Activated naive CD4-positive, alpha-beta T cell treated with anti-CD3 and anti-CD28 coated beads, Interleukin-2, amount 50 U/mL, for 16 hours (primary cell): ENCODE data around the gene LRP6.
A peak's percentile ranks its signal among the peaks of the same experiment; 100 is the strongest.

Experiments
- DNase-seq: peaks from one replicate; pipeline ENCODE4 v3.0.0-alpha.2; 2020

LRP6 gene

GRCh38 chr12:12108441-12109058 is 158.3 kb downstream of the LRP6 start:
- no peak for DNase-seq

- DNase-seq: no peak
These were observed 159.2 kb downstream of the LRP6 start for GRCh38 chr12:12107678-12108077.

- DNase-seq: no peak
These were observed 167.7 kb downstream of the LRP6 start for GRCh38 chr12:12099102-12099501.

GRCh38 chr12:12098691-12099015 is 168.2 kb downstream of the LRP6 start:
- no peak for DNase-seq

- DNase-seq: no peak
These were observed 168.8 kb downstream of the LRP6 start for GRCh38 chr12:12097891-12098690.

GRCh38 chr12:12095021-12095420 is 171.8 kb downstream of the LRP6 start:
- no peak for DNase-seq

- DNase-seq: no peak
These were observed 172.4 kb downstream of the LRP6 start for GRCh38 chr12:12094481-12094880.

- DNase-seq: no peak
These were observed 174.7 kb downstream of the LRP6 start for GRCh38 chr12:12091977-12092663.

- no peak for DNase-seq
These were observed 175.8 kb downstream of the LRP6 start for GRCh38 chr12:12091071-12091470.

- DNase-seq: no peak
These were observed 178.1 kb downstream of the LRP6 start for GRCh38 chr12:12088761-12089160.

GRCh38 chr12:12088147-12088546 is 178.7 kb downstream of the LRP6 start:
- no peak for DNase-seq

- no peak for DNase-seq
These were observed 179.2 kb downstream of the LRP6 start for GRCh38 chr12:12087693-12088034.

GRCh38 chr12:12086973-12087692 is 179.7 kb downstream of the LRP6 start:
- no peak for DNase-seq

- no peak for DNase-seq
These were observed 180.5 kb downstream of the LRP6 start for GRCh38 chr12:12086362-12086761.

GRCh38 chr12:12083688-12084087 is 183.2 kb downstream of the LRP6 start:
- DNase-seq: no peak

GRCh38 chr12:12081836-12082497 is 184.9 kb downstream of the LRP6 start:
- DNase-seq: no peak

GRCh38 chr12:12079291-12079690 is 187.6 kb downstream of the LRP6 start:
- DNase-seq: no peak

GRCh38 chr12:12072064-12072760 is 194.6 kb downstream of the LRP6 start:
- peak; percentile 43 for DNase-seq

GRCh38 chr12:12070674-12071656 is 195.9 kb downstream of the LRP6 start, which contains the start of gene BCL2L14:
Gene BCL2L14 (plus strand): TSS chr12:12070939. CDS start chr12:12079306, 8,367 bp downstream.
- DNase-seq: no peak

GRCh38 chr12:12069821-12070548 is 196.9 kb downstream of the LRP6 start:
- DNase-seq: no peak
